Activated CD4-positive, alpha-beta T cell treated with anti-CD3 and anti-CD28 coated beads for 36 hours (primary cell): ENCODE measurements around the gene TTC4. TPM values are rescaled to one million over a fixed set of nuclear protein-coding genes. Genes with fewer than 3 reads are reported as not detected.

ENCODE experiments used
- ATAC-seq: fragments of 200-7000 bp; cut with Tn5 transposase; one replicate; pipeline ENCODE4 v1.10.0; 2021; ENCODE audit warnings: mild to moderate bottlenecking, moderate library complexity
- CTCF ChIA-PET: fragments of 350-600 bp; sonication (Branson Sonifier 250); formaldehyde crosslinking; loops from one replicate; lab custom pipeline; 2021; ENCODE audit warnings: antibody characterized with exemption; lab: Charles Lee
- POLR2A ChIA-PET: fragments of 350-600 bp; sonication (Branson Sonifier 250); formaldehyde crosslinking; loops from one replicate; lab custom pipeline; 2021; ENCODE audit warnings: antibody characterized with exemption, inconsistent platforms; lab: Charles Lee
- DNase-seq: peaks from one replicate; pipeline ENCODE4 v3.0.0-alpha.2; 2020
- H3K27ac Mint-ChIP-seq: one replicate; pipeline ENCODE4 v1.8.0; 2021; ENCODE audit warnings: mixed read lengths
- H3K27me3 Mint-ChIP-seq: one replicate; pipeline ENCODE4 v1.8.0; 2021; ENCODE audit warnings: mixed read lengths
- H3K36me3 Mint-ChIP-seq: one replicate; pipeline ENCODE4 v1.8.0; 2021; ENCODE audit warnings: low read depth, mixed read lengths
- H3K4me1 Mint-ChIP-seq: one replicate; pipeline ENCODE4 v1.8.0; 2021; ENCODE audit warnings: mixed read lengths
- H3K4me3 Mint-ChIP-seq: one replicate; pipeline ENCODE4 v1.8.0; 2021; ENCODE audit warnings: mild to moderate bottlenecking, moderate library complexity, mixed read lengths
- H3K9me3 Mint-ChIP-seq: one replicate; pipeline ENCODE4 v1.8.0; 2021; ENCODE audit warnings: low read depth, mixed read lengths
- intact Hi-C, 2 experiments: fragments of 100-400 bp; cut with DNase I in 1 of 2; cut with micrococcal nuclease in 1 of 2; formaldehyde crosslinking; loops; one replicate each; pipeline versions ENCODE4 v1.14.2 to v1.15.1; 2022 to 2024; cut with DNase I, micrococcal nuclease
- total RNA-seq, 2 experiments: library from RNA; stranded (reverse); gene quantifications; one replicate each; pipeline ENCODE4 v1.2.3, GENCODE V29; 2021

Gene TTC4
- 10 to 100 TPM; 34.4 to 36.1 TPM for total RNA-seq

- DNase-seq (peak; percentile 91), ATAC-seq (peak; percentile 92)
- CTCF ChIA-PET = interaction anchor here (0.8 to 2.7 kb wide), 10 partner anchors 10 to 306 kb away, joined by 3 to 8 read pairs (median 4); partner anchors contain the start of gene TTC22
- peaks cover 29% of the 10 kb centered on the region for H3K36me3 Mint-ChIP-seq
- no peaks in the 10 kb centered on the region for H3K27me3 Mint-ChIP-seq
- intact Hi-C loops = loop anchor here (1.0 to 10.0 kb wide), 15 partner anchors 43 to 1387 kb away; partner anchors contain the start of genes PARS2 (in 2 of the 2), TCEANC2 (in 2 of the 2), TMEM59 (in 2 of the 2) and CYB5RL (in 1 of the 2)
- POLR2A ChIA-PET = interaction anchor here (0.6 to 1.3 kb wide), 7 partner anchors 17 to 1484 kb away, joined by 3 to 4 read pairs (median 3); partner anchors contain the start of gene TTC22
- peaks cover 29% of the 10 kb centered on the region for H3K4me1 Mint-ChIP-seq
- peak within 1 kb of the TSS; percentile 85 for H3K4me3 Mint-ChIP-seq
- peak within 1 kb of the TSS; percentile 92 for H3K27ac Mint-ChIP-seq
- no peaks in the 10 kb centered on the region for H3K9me3 Mint-ChIP-seq
These were observed at the start of gene TTC4 for GRCh38 chr1:54715493-54716298. TSS of gene TTC4 (plus strand) at chr1:54715861. CDS start at chr1:54715909, 48 bp downstream.

GRCh38 chr1:54666333-54666732 lies 49.3 kb upstream of the TTC4 start:
- H3K4me3 Mint-ChIP-seq = no peak overlapping the region
- DNase-seq = no peak
- no peaks in the 10 kb centered on the region for H3K4me1 Mint-ChIP-seq
- CTCF ChIA-PET = interaction anchor here (0.9 kb wide), 1 partner anchor 354 kb away, joined by 3 read pairs; no protein-coding TSS in a partner anchor
- POLR2A ChIA-PET = no interaction called here
- no peak for ATAC-seq
- no peaks in the 10 kb centered on the region for H3K27me3 Mint-ChIP-seq
- no peak overlapping the region for H3K27ac Mint-ChIP-seq
- no peaks in the 10 kb centered on the region for H3K36me3 Mint-ChIP-seq
- no peaks in the 10 kb centered on the region for H3K9me3 Mint-ChIP-seq
- intact Hi-C loops = no loop called here

- Mint-ChIP-seq H3K4me3 (no peak overlapping the region), H3K27ac (no peak overlapping the region)
- CTCF ChIA-PET = no interaction called here
These were observed 47.9 kb upstream of the TTC4 start for GRCh38 chr1:54667797-54668196.

GRCh38 chr1:54668567-54668966 lies 47.1 kb upstream of the TTC4 start:
- ATAC-seq = no peak
- no peaks in the 10 kb centered on the region for H3K36me3 Mint-ChIP-seq
- no peak for DNase-seq
- H3K4me1 Mint-ChIP-seq = no peaks in the 10 kb centered on the region
- no peak overlapping the region for H3K4me3 Mint-ChIP-seq
- H3K27me3 Mint-ChIP-seq = no peaks in the 10 kb centered on the region
- no peak overlapping the region for H3K27ac Mint-ChIP-seq
- intact Hi-C loops = no loop called here
- CTCF ChIA-PET = no interaction called here
- POLR2A ChIA-PET = no interaction called here
- H3K9me3 Mint-ChIP-seq = no peaks in the 10 kb centered on the region

More at GRCh38 chr1:54667797-54668196, 47.9 kb upstream of the TTC4 start:
- intact Hi-C loops = no loop called here
- DNase-seq (no peak), ATAC-seq (no peak)
- Mint-ChIP-seq H3K27me3 (no peaks in the 10 kb centered on the region), H3K4me1 (no peaks in the 10 kb centered on the region), H3K36me3 (no peaks in the 10 kb centered on the region), H3K9me3 (no peaks in the 10 kb centered on the region)
- POLR2A ChIA-PET = no interaction called here

GRCh38 chr1:54671985-54672608 lies 43.6 kb upstream of the TTC4 start:
- no peak overlapping the region for H3K4me3 Mint-ChIP-seq
- no peaks in the 10 kb centered on the region for H3K9me3 Mint-ChIP-seq
- intact Hi-C loops = loop anchor here (1.0 to 2.0 kb wide), 5 partner anchors 45 to 350 kb away; no protein-coding TSS in a partner anchor
- no peaks in the 10 kb centered on the region for H3K36me3 Mint-ChIP-seq
- H3K27me3 Mint-ChIP-seq = no peaks in the 10 kb centered on the region
- ATAC-seq = peak; percentile 96
- no peak overlapping the region for H3K27ac Mint-ChIP-seq
- DNase-seq = peak; percentile 84
- no peaks in the 10 kb centered on the region for H3K4me1 Mint-ChIP-seq
- ChIA-PET CTCF (interaction anchor here (0.7 to 1.6 kb wide), 5 partner anchors 15 to 141 kb away, joined by 3 to 9 read pairs (median 4); no protein-coding TSS in a partner anchor), POLR2A (no interaction called here)

- Mint-ChIP-seq H3K9me3 (no peaks in the 10 kb centered on the region), H3K4me1 (no peaks in the 10 kb centered on the region), H3K27me3 (no peaks in the 10 kb centered on the region), H3K36me3 (no peaks in the 10 kb centered on the region), H3K27ac (no peak overlapping the region), H3K4me3 (no peak overlapping the region)
- POLR2A ChIA-PET = no interaction called here
- ATAC-seq = no peak
- no peak for DNase-seq
- CTCF ChIA-PET = interaction anchor here (0.6 to 2.2 kb wide), 4 partner anchors 9 to 1437 kb away, joined by 3 to 8 read pairs (median 4); no protein-coding TSS in a partner anchor
- intact Hi-C loops = no loop called here
These were observed 36.7 kb upstream of the TTC4 start for GRCh38 chr1:54678776-54679643.

- no peaks in the 10 kb centered on the region for H3K9me3 Mint-ChIP-seq
- DNase-seq (no peak), ATAC-seq (no peak)
- H3K27me3 Mint-ChIP-seq = no peaks in the 10 kb centered on the region
- no peaks in the 10 kb centered on the region for H3K4me1 Mint-ChIP-seq
- no peaks in the 10 kb centered on the region for H3K36me3 Mint-ChIP-seq
- no peak overlapping the region for H3K4me3 Mint-ChIP-seq
- intact Hi-C loops = no loop called here
- H3K27ac Mint-ChIP-seq = no peak overlapping the region
- POLR2A ChIA-PET = no interaction called here
- CTCF ChIA-PET = interaction anchor here (0.6 to 2.2 kb wide), 4 partner anchors 9 to 1437 kb away, joined by 3 to 8 read pairs (median 4); no protein-coding TSS in a partner anchor
These were observed 36.0 kb upstream of the TTC4 start for GRCh38 chr1:54679706-54680105.

GRCh38 chr1:54680387-54680786 lies 35.3 kb upstream of the TTC4 start:
- ChIA-PET POLR2A (no interaction called here), CTCF (interaction anchor here (0.6 to 2.2 kb wide), 8 partner anchors 10 to 839 kb away, joined by 3 to 8 read pairs (median 3); no protein-coding TSS in a partner anchor)
- no peak for ATAC-seq
- Mint-ChIP-seq H3K27ac (no peak overlapping the region), H3K4me1 (no peaks in the 10 kb centered on the region), H3K27me3 (no peaks in the 10 kb centered on the region), H3K4me3 (no peak overlapping the region), H3K36me3 (no peaks in the 10 kb centered on the region), H3K9me3 (no peaks in the 10 kb centered on the region)
- intact Hi-C loops = no loop called here
- DNase-seq = no peak

GRCh38 chr1:54681358-54681757 lies 34.3 kb upstream of the TTC4 start:
- H3K27ac Mint-ChIP-seq = no peak overlapping the region
- POLR2A ChIA-PET = no interaction called here
- no peak overlapping the region for H3K4me3 Mint-ChIP-seq
- no peaks in the 10 kb centered on the region for H3K36me3 Mint-ChIP-seq
- no peak for DNase-seq
- intact Hi-C loops = no loop called here
- no peaks in the 10 kb centered on the region for H3K4me1 Mint-ChIP-seq
- CTCF ChIA-PET = interaction anchor here (0.7 to 1.1 kb wide), 2 partner anchors 128 to 263 kb away, joined by 3 read pairs; no protein-coding TSS in a partner anchor
- H3K9me3 Mint-ChIP-seq = no peaks in the 10 kb centered on the region
- peak; percentile 33 for ATAC-seq
- no peaks in the 10 kb centered on the region for H3K27me3 Mint-ChIP-seq

GRCh38 chr1:54683453-54683852 lies 32.2 kb upstream of the TTC4 start:
- intact Hi-C loops = no loop called here
- H3K4me3 Mint-ChIP-seq = no peak overlapping the region
- H3K9me3 Mint-ChIP-seq = no peaks in the 10 kb centered on the region
- DNase-seq (no peak), ATAC-seq (no peak)
- no peaks in the 10 kb centered on the region for H3K4me1 Mint-ChIP-seq
- H3K27ac Mint-ChIP-seq = no peak overlapping the region
- no peaks in the 10 kb centered on the region for H3K36me3 Mint-ChIP-seq
- H3K27me3 Mint-ChIP-seq = no peaks in the 10 kb centered on the region
- ChIA-PET POLR2A (no interaction called here), CTCF (no interaction called here)
